SU-DHL-6 (cell line): ENCODE measurements around the gene TMEM94.

ENCODE experiments used
- EZH2phosphoT487 ChIP-seq: fragments of 200-600 bp; sonication (generic), shearing (Covaris generic); conservative IDR thresholded peaks from 2 replicates; pipeline ENCODE4 v1.6.1; 2018; ENCODE audit warnings: mild to moderate bottlenecking, antibody characterized with exemption, low read length, moderate library complexity, mixed read lengths
- TF ChIP-seq, protein P1 (sequence below): fragments of 200-600 bp; sonication (generic); IDR thresholded peaks from one replicate; pipeline ENCODE4 v1.5.1; 2017; ENCODE audit warnings: antibody characterized with exemption, mild to moderate bottlenecking, low read length, moderate library complexity; ENCODE audit not compliant: insufficient read depth, poor library complexity, severe bottlenecking

GRCh38 chr17:75454193-75454592, 2.2 kb upstream of the TMEM94 start:
- TF ChIP-seq, protein P1, sequence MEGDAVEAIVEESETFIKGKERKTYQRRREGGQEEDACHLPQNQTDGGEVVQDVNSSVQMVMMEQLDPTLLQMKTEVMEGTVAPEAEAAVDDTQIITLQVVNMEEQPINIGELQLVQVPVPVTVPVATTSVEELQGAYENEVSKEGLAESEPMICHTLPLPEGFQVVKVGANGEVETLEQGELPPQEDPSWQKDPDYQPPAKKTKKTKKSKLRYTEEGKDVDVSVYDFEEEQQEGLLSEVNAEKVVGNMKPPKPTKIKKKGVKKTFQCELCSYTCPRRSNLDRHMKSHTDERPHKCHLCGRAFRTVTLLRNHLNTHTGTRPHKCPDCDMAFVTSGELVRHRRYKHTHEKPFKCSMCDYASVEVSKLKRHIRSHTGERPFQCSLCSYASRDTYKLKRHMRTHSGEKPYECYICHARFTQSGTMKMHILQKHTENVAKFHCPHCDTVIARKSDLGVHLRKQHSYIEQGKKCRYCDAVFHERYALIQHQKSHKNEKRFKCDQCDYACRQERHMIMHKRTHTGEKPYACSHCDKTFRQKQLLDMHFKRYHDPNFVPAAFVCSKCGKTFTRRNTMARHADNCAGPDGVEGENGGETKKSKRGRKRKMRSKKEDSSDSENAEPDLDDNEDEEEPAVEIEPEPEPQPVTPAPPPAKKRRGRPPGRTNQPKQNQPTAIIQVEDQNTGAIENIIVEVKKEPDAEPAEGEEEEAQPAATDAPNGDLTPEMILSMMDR = no peak
- no peak for TF ChIP-seq EZH2phosphoT487
